HEK293T (cell line): ENCODE measurements around the gene WDR53.
A peak's percentile ranks its signal among the peaks of the same experiment; 100 is the strongest.
"Not testable (repeated sequence)": the region's sequence is repeated elsewhere in the genome, so short reads cannot be mapped to it uniquely, and the experiment has no call there.

Experiments
- CTCF ChIA-PET: fragments of 350-600 bp; formaldehyde crosslinking; extraction: SDS; loops from one replicate; lab custom pipeline; 2021; ENCODE audit warnings: antibody characterized with exemption, inconsistent platforms; lab: Yijun Ruan, JAX
- POLR2A ChIA-PET: fragments of 350-600 bp; formaldehyde crosslinking; extraction: SDS; loops from one replicate; lab custom pipeline; 2020; ENCODE audit warnings: antibody characterized with exemption, inconsistent platforms; lab: Yijun Ruan, JAX
- DNase-seq: peaks from one replicate; pipeline ENCODE4 v3.0.0; 2012; ENCODE audit warnings: mixed read lengths; ENCODE audit errors: extremely low spot score
- ARNT ChIP-seq: fragments of 450-650 bp; IDR thresholded peaks from 2 replicates; pipeline ENCODE4 v1.6.1; 2017; ENCODE audit warnings: mild to moderate bottlenecking
- BHLHE40 ChIP-seq: fragments of 450-650 bp; IDR thresholded peaks from 2 replicates; pipeline ENCODE4 v1.6.1; 2016; ENCODE audit warnings: mild to moderate bottlenecking, moderate library complexity, borderline replicate concordance
- CTBP1 ChIP-seq: fragments of 450-650 bp; IDR thresholded peaks from 2 replicates; pipeline ENCODE4 v1.6.1; 2016; ENCODE audit warnings: borderline replicate concordance
- ELF4 ChIP-seq: fragments of 450-650 bp; IDR thresholded peaks from 2 replicates; pipeline ENCODE4 v1.6.1; 2017; ENCODE audit warnings: antibody characterized with exemption
- FOXA1 ChIP-seq: fragments of 450-650 bp; IDR thresholded peaks from 2 replicates; pipeline ENCODE4 v1.6.1; 2016; ENCODE audit warnings: mild to moderate bottlenecking
- FOXK2 ChIP-seq: fragments of 450-650 bp; IDR thresholded peaks from 2 replicates; pipeline ENCODE4 v1.6.1; 2016; ENCODE audit warnings: mild to moderate bottlenecking
- FOXM1 ChIP-seq: fragments of 450-650 bp; IDR thresholded peaks from 2 replicates; pipeline ENCODE4 v1.6.1; 2017; ENCODE audit warnings: mild to moderate bottlenecking, borderline replicate concordance
- HDGF ChIP-seq: fragments of 450-650 bp; IDR thresholded peaks from 2 replicates; pipeline ENCODE4 v1.6.1; 2017; ENCODE audit warnings: antibody characterized with exemption, borderline replicate concordance
- L3MBTL2 ChIP-seq: fragments of 450-650 bp; conservative IDR thresholded peaks from 2 replicates; pipeline ENCODE4 v1.6.1; 2016; ENCODE audit warnings: mild to moderate bottlenecking
- LEF1 ChIP-seq: fragments of 450-650 bp; IDR thresholded peaks from 2 replicates; pipeline ENCODE4 v1.6.1; 2017; ENCODE audit warnings: mild to moderate bottlenecking, borderline replicate concordance
- NFRKB ChIP-seq: fragments of 450-650 bp; IDR thresholded peaks from 2 replicates; pipeline ENCODE4 v1.6.1; 2016; ENCODE audit warnings: mild to moderate bottlenecking, moderate library complexity
- SP1 ChIP-seq: fragments of 450-650 bp; IDR thresholded peaks from 2 replicates; pipeline ENCODE4 v1.6.1; 2017
- SUZ12 ChIP-seq: fragments of 450-650 bp; IDR thresholded peaks from 2 replicates; pipeline ENCODE4 v1.6.1; 2016; ENCODE audit warnings: mild to moderate bottlenecking
- TARDBP ChIP-seq: fragments of 450-650 bp; IDR thresholded peaks from 2 replicates; pipeline ENCODE4 v1.6.1; 2016
- ZNF384 ChIP-seq: fragments of 450-650 bp; IDR thresholded peaks from 2 replicates; pipeline ENCODE4 v1.6.1; 2016
- TF ChIP-seq, protein P1 (sequence below): fragments of 450-650 bp; IDR thresholded peaks from 2 replicates; pipeline ENCODE4 v1.6.1; 2016

WDR53 gene

GRCh38 chr3:196525141-196525540 is 43.2 kb downstream of the WDR53 start:
- TF ChIP-seq L3MBTL2 = no peak
- no peak for TF ChIP-seq FOXA1
- TF ChIP-seq ZNF384 = no peak
- no peak for TF ChIP-seq ELF4
- no peak for TF ChIP-seq BHLHE40
- no peak for TF ChIP-seq NFRKB
- TF ChIP-seq FOXM1 = no peak
- TF ChIP-seq SUZ12 = no peak
- TF ChIP-seq TARDBP = no peak
- TF ChIP-seq, protein P1, sequence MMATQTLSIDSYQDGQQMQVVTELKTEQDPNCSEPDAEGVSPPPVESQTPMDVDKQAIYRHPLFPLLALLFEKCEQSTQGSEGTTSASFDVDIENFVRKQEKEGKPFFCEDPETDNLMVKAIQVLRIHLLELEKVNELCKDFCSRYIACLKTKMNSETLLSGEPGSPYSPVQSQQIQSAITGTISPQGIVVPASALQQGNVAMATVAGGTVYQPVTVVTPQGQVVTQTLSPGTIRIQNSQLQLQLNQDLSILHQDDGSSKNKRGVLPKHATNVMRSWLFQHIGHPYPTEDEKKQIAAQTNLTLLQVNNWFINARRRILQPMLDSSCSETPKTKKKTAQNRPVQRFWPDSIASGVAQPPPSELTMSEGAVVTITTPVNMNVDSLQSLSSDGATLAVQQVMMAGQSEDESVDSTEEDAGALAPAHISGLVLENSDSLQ = no peak
- TF ChIP-seq HDGF = no peak
- TF ChIP-seq FOXK2 = no peak
- no peak for TF ChIP-seq SP1
- TF ChIP-seq LEF1 = no peak
- TF ChIP-seq CTBP1 = no peak
- TF ChIP-seq ARNT = no peak
- no peak for DNase-seq
- CTCF ChIA-PET = interaction anchor here (0.9 kb wide), 1 partner anchor 11 kb away, joined by 4 read pairs; no protein-coding TSS in a partner anchor
- POLR2A ChIA-PET = no interaction called here

- no peak for DNase-seq
- ChIA-PET POLR2A (no interaction called here), CTCF (interaction anchor here (0.9 kb wide), 1 partner anchor 11 kb away, joined by 4 read pairs; no protein-coding TSS in a partner anchor)
- TF ChIP-seq NFRKB (no peak), FOXK2 (no peak), FOXA1 (no peak), TARDBP (no peak), SUZ12 (no peak), ZNF384 (no peak), HDGF (no peak), ELF4 (no peak), SP1 (no peak), L3MBTL2 (no peak), LEF1 (no peak), BHLHE40 (no peak), FOXM1 (no peak), CTBP1 (no peak)
- TF ChIP-seq, protein P1 = no peak
Measured at GRCh38 chr3:196524527-196524926, 43.8 kb downstream of the WDR53 start.

DNA sequence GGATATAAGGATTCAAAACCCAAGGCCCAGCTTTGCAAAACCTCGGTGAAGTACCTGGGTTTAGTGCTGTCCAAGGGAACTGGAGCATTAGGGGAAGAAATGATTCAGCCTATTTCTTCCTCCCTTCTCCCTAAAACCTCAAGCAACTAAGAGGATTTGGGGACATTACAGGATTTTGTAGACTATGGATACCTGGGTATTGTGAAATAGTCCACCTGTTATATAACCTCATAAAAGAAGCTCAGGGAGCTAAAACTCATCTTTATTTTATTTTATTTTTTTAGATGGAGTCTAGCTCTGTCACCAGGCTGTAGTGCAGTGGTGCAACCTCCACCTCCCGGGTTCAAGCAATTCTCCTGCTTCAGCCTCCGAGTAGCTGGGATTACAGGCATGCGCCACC is 44.5 kb downstream of the WDR53 start:
- no peak for DNase-seq
- TF ChIP-seq FOXK2 = no peak
- TF ChIP-seq L3MBTL2 = no peak
- TF ChIP-seq TARDBP = no peak
- TF ChIP-seq SP1 = no peak
- TF ChIP-seq HDGF = no peak
- no peak for TF ChIP-seq FOXA1
- TF ChIP-seq NFRKB = no peak
- no peak for TF ChIP-seq CTBP1
- no peak for TF ChIP-seq BHLHE40
- no peak for TF ChIP-seq ZNF384
- no peak for TF ChIP-seq LEF1
- no peak for TF ChIP-seq ELF4
- no peak for TF ChIP-seq ARNT
- TF ChIP-seq SUZ12 = no peak
- TF ChIP-seq, protein P1 = no peak
- TF ChIP-seq FOXM1 = no peak
- CTCF ChIA-PET = interaction anchor here (1.0 kb wide), 1 partner anchor 166 kb away, joined by 4 read pairs; no protein-coding TSS in a partner anchor
- POLR2A ChIA-PET = no interaction called here

DNA sequence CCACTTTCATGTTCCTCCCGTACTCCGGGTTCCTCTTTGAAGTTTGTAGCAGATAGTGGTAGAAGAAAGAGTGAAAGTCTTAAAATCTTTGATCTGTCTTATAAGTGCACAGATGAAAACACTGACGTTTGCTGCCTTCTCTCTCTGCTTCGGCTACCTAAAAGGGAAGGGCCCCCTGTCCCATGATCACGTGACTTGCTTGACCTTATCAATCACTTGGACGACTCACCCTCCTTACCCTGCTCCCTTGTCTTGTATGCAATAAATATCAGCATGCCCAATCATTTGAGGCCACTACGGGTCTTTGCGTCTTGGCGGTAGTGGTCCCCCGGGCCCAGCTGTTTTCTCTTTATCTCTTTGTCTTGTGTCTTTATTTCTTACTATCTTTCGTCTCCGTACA is 47.1 kb downstream of the WDR53 start:
- CTCF ChIA-PET = interaction anchor here (0.7 to 1.4 kb wide), 2 partner anchors 35 kb away, joined by 4 to 5 read pairs; no protein-coding TSS in a partner anchor
- DNase-seq, POLR2A ChIA-PET: not testable (repeated sequence)

GRCh38 chr3:196519718-196520082 is 48.7 kb downstream of the WDR53 start:
- TF ChIP-seq ELF4 (no peak), FOXA1 (no peak)
- DNase-seq = no peak
- CTCF ChIA-PET = interaction anchor here (0.9 to 1.4 kb wide), 2 partner anchors 25 to 33 kb away, joined by 3 to 5 read pairs; no protein-coding TSS in a partner anchor
- POLR2A ChIA-PET = no interaction called here

DNA sequence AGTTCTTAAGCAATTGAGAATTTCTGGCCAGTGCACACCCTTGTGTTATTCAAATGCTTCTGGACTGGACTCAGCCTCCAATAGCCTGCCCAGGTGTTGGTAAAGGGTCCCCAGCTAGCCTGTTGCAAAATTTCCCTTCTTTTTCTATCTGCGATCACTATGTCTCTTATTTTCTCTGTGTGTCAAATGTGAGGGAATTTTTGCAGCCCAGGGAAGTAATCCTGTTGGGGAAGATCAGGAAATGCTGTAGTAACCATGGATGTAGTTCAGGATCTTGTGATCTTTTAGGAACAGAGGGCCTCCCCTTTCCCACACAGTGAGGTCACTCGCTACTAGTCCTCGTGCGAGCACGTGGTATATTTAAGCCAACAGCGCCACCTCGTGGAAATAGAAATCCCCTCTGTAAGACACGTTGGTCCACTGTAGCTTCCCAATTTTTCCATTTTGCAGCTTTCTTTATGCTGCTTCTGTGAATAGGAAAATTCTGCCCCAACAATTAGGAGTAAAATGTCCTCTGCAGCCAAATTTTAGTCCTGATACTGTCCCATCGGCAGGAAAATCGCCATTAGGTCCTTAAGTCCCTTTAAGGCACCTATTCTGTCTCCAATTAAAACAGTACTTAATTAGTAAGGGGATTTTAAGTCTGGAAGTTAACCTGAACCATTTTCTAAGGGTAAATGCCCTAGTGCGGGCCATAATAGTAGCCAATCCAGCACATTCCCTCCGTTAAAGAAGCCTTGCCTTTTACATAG is 49.2 kb downstream of the WDR53 start:
- ChIA-PET CTCF (interaction anchor here (0.7 to 1.4 kb wide), 3 partner anchors 25 to 780 kb away, joined by 3 to 5 read pairs (median 3); no protein-coding TSS in a partner anchor), POLR2A (no interaction called here)
- DNase-seq = peak; percentile 71
- TF ChIP-seq L3MBTL2 (peak; percentile 61), SUZ12 (no peak)
